SU-DHL-6 (cell line): ENCODE data around the gene EOLA2.

Experiments used
- CTCF ChIP-seq: fragments of 200-600 bp; sonication (generic); IDR thresholded peaks from one replicate; pipeline ENCODE4 v1.5.1; 2017; ENCODE audit warnings: antibody characterized with exemption, mild to moderate bottlenecking, low read length, moderate library complexity; ENCODE audit not compliant: insufficient read depth, poor library complexity, severe bottlenecking
- EZH2phosphoT487 ChIP-seq: fragments of 200-600 bp; sonication (generic), shearing (Covaris generic); conservative IDR thresholded peaks from 2 replicates; pipeline ENCODE4 v1.6.1; 2018; ENCODE audit warnings: mild to moderate bottlenecking, antibody characterized with exemption, low read length, moderate library complexity, mixed read lengths

GRCh38 chrX:149939655-149939904 is 1.3 kb upstream of the EOLA2 start:
- TF ChIP-seq CTCF (no peak), EZH2phosphoT487 (no peak)
